Upper lobe of left lung (tissue), 6 donors: ENCODE data around the gene MYO3B. TPM values are rescaled to one million over a fixed set of nuclear protein-coding genes. Genes with fewer than 3 reads are reported as not detected.
"Not testable (repeated sequence)": the region's sequence is repeated elsewhere in the genome, so short reads cannot be mapped to it uniquely, and the experiment has no call there.

Source experiments
- ATAC-seq, 2 donors: fragments of 200-7000 bp; cut with Tn5 transposase; one replicate each; pipeline ENCODE4 v1.9.1; 2022; ENCODE audit warnings: mild to moderate bottlenecking in 2 of 2, moderate library complexity in 2 of 2; ENCODE audit not compliant: low FRiP score in 2 of 2
- DNase-seq, 2 donors: peaks; one replicate each; pipeline ENCODE4 v3.0.0-alpha.2; 2019 to 2020
- H3K27ac ChIP-seq, 4 donors: fragments of 200-600 bp; sonication (generic); one replicate each; pipeline ENCODE4 v1.5.1; 2016 to 2019
- H3K27me3 ChIP-seq, 4 donors: fragments of 200-600 bp; sonication (generic); one replicate each; pipeline ENCODE4 v1.5.1; 2017 to 2019
- H3K36me3 ChIP-seq, 4 donors: fragments of 200-600 bp; sonication (generic); one replicate each; pipeline ENCODE4 v1.5.1; 2016 to 2019
- H3K4me1 ChIP-seq, 4 donors: fragments of 200-600 bp; sonication (generic); one replicate each; pipeline ENCODE4 v1.5.1; 2018 to 2019
- H3K4me3 ChIP-seq, 4 donors: fragments of 200-600 bp; sonication (generic); one replicate each; pipeline ENCODE4 v1.5.1; 2017 to 2019; ENCODE audit warnings: mild to moderate bottlenecking in 2 of 4, moderate library complexity in 1 of 4
- H3K9me3 ChIP-seq, 4 donors: fragments of 200-600 bp; sonication (generic); one replicate each; pipeline ENCODE4 v1.5.1; 2018 to 2019
- CTCF ChIP-seq, 6 experiments: fragments of 450-650 bp in 4 of 6; fragments of 200-600 bp in 2 of 6; sonication (generic) in 2 of 6; IDR thresholded peaks; one replicate each; pipeline ENCODE4 v1.5.1; 2016 to 2019; ENCODE audit warnings: antibody characterized with exemption in 6 of 6
- EP300 ChIP-seq, 4 donors: sonication (generic); formaldehyde crosslinking; IDR thresholded peaks; one replicate each; pipeline ENCODE4 v1.5.1; 2017; ENCODE audit warnings: antibody characterized with exemption in 4 of 4, control low read depth in 2 of 4
- POLR2A ChIP-seq, 4 donors: fragments of 450-650 bp; IDR thresholded peaks; one replicate each; pipeline ENCODE4 v1.5.1; 2016 to 2017; ENCODE audit warnings: antibody characterized with exemption in 4 of 4, mild to moderate bottlenecking in 2 of 4
- POLR2AphosphoS5 ChIP-seq, 2 donors: sonication (generic); formaldehyde crosslinking; IDR thresholded peaks; one replicate each; pipeline ENCODE4 v1.5.1; 2017; ENCODE audit warnings: antibody characterized with exemption in 2 of 2
- WGBS, 2 donors: methylation state at CpG; one replicate each; pipeline ENCODE4 v1.1.5; 2017 to 2018; 5-methylcytosine and 5-hydroxymethylcytosine counted together
- total RNA-seq, 6 donors: library from RNA; depleted of rRNA in 4 of 6; stranded (reverse); fragments of >200 nt in 4 of 6; gene quantifications; one replicate each; pipeline versions ENCODE4 v1.1.0 to v1.2.1, GENCODE V29; 2016 to 2021
- donor health status: DM: no; HTN: no; CAD: no; lungs with moderate emphysema.
- donor health status: DM: no; HTN: yes; CAD: no; lungs with severe emphysema.

The MYO3B gene
- total RNA-seq, 6 donors from 2014 or later = 0.09 to 0.20 (median 0.13) TPM; not detected in 3

GRCh38 chr2:170340693-170341068, 162.7 kb downstream of the MYO3B start:
- Histone ChIP-seq H3K4me3 (no peak overlapping the region), H3K4me1 (no peaks in the 10 kb centered on the region), H3K27ac (no peak overlapping the region), H3K36me3 (no peaks in the 10 kb centered on the region), H3K9me3 (no peaks in the 10 kb centered on the region), H3K27me3 (no peaks in the 10 kb centered on the region)
- WGBS, 2 donors = 76 to 82% methylated on average over 1 of the region's 1 CpG
- ATAC-seq = no peak
- DNase-seq = no peak
- TF ChIP-seq EP300 (IDR thresholded peaks at IDR 0.05) (no peak), CTCF (IDR thresholded peaks at IDR 0.05) (no peak), POLR2AphosphoS5 (IDR thresholded peaks at IDR 0.05) (no peak), POLR2A (IDR thresholded peaks at IDR 0.05) (no peak)

DNA sequence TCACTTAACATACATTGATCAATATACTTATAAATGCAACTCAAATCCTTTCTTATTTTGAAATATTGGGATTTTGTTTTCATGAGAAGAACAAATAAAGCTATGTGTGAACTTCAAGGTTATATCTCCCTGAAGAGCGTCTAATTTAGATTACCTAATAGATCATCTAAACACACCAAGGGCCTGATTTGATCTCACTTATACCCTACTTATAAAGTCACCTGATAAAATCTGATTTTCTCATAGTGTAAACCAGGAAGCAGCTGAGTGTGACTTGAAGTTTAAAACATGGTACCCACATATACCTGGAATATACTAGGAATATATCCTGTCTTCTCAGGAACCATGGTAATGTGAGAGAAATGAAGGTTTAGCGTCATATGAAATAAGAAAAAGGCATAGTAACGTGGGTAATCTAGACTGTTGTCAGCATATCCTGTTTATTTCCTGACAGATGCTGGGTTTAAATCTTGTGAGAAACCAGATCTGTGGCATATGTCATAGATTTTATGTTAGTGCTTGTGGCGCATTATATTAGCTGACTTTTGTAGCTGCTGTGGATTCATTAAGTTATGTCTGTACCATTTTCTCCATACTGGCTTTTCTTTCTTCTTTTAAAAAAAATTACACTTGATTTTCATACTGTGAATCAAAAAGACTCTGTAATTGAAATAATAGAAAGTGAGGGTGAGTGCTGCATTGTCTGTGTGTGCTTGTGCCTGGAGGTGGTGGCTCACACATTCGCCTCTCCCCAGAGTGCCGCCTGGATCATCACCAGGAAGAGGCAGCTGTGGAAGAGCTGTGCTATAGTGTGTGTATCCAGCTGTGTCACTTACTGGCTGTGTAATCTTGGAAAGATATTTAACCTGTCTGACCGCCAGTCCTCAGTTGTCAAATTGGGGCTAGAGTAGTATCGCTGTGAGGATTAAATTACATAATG, 164.0 kb downstream of the MYO3B start:
- H3K9me3 ChIP-seq = no peaks in the 10 kb centered on the region
- DNase-seq (no peak), ATAC-seq (no peak)
- TF ChIP-seq EP300 (IDR thresholded peaks at IDR 0.05) (no peak), POLR2A (IDR thresholded peaks at IDR 0.05) (no peak), POLR2AphosphoS5 (IDR thresholded peaks at IDR 0.05) (no peak), CTCF (IDR thresholded peaks at IDR 0.05) (no peak)
- no peak overlapping the region for H3K27ac ChIP-seq
- no peak overlapping the region for H3K4me3 ChIP-seq
- 71 to 75% methylated on average over 8 of the region's 8 CpGs for WGBS, 2 donors
- H3K36me3 ChIP-seq = no peaks in the 10 kb centered on the region
- H3K27me3 ChIP-seq = no peaks in the 10 kb centered on the region
- H3K4me1 ChIP-seq = no peaks in the 10 kb centered on the region

GRCh38 chr2:170344663-170345346, 166.9 kb downstream of the MYO3B start:
- Histone ChIP-seq H3K9me3 (no peaks in the 10 kb centered on the region), H3K4me1 (no peaks in the 10 kb centered on the region), H3K36me3 (no peaks in the 10 kb centered on the region), H3K27ac (no peak overlapping the region), H3K27me3 (no peaks in the 10 kb centered on the region), H3K4me3 (no peak overlapping the region)
- TF ChIP-seq POLR2AphosphoS5 (IDR thresholded peaks at IDR 0.05) = no peak
- no peak for TF ChIP-seq EP300 (IDR thresholded peaks at IDR 0.05)
- TF ChIP-seq POLR2A (IDR thresholded peaks at IDR 0.05) = no peak
- TF ChIP-seq CTCF (IDR thresholded peaks at IDR 0.05) = no peak
- 75 to 80% methylated on average over 3 of the region's 3 CpGs for WGBS, 2 donors
- DNase-seq (no peak), ATAC-seq (no peak)

DNA sequence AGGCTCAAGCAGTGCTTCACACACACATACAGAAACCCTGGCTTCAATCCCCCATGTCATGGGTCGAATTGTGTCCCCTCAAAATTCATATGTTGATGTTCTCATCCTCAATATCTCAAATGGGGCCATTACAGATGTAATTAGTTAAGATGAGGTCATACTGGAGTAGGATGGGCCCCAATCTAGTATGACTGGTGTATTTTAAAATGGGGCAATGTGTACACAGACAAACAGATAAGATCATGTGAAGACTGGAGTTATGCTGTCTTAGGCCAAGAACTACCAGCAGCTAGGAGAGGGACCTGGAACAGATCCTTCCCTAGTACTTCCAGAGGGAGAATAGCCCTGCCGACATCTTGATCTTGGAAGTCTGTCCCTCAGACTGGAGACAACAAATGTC, 167.7 kb downstream of the MYO3B start:
- Histone ChIP-seq H3K4me3 (no peak overlapping the region), H3K27me3 (no peaks in the 10 kb centered on the region), H3K36me3 (no peaks in the 10 kb centered on the region), H3K27ac (no peak overlapping the region), H3K9me3 (no peaks in the 10 kb centered on the region), H3K4me1 (no peaks in the 10 kb centered on the region)
- no peak for TF ChIP-seq POLR2A (IDR thresholded peaks at IDR 0.05)
- DNase-seq (no peak), ATAC-seq (no peak)
- WGBS, 2 donors = 81 to 85% methylated on average over 2 of the region's 2 CpGs

DNA sequence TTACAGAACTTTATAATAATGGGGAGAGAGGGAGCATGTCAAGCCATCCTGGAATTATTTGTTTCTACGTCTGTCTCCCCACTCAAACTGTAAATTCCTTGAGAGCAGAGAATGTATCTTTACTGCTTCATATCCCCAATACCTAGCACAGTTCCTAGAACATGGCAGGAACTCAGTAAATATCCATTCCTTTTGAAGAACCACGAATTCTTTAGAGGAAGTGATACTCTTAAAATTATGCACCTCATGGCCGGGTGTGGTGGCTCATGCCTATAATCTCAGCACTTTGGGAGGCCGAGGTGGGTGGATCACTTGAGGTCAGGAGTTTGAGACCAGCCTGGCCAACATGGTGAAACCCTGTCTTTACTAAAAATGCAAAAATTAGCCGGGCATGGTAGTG, 171.3 kb downstream of the MYO3B start:
- H3K27me3 ChIP-seq, H3K9me3 ChIP-seq, DNase-seq, H3K4me1 ChIP-seq, H3K4me3 ChIP-seq, ATAC-seq, H3K27ac ChIP-seq, H3K36me3 ChIP-seq: not testable (repeated sequence)
- WGBS, 2 donors = 61 to 72% methylated on average over 5 of the region's 5 CpGs
